ENCODE measurements around the gene NSUN5.

GRCh38 chr7:73342645-73343044 lies 34.0 kb upstream of the NSUN5 start:
- TF ChIP-seq CTCF (conservative IDR thresholded peaks at IDR 0.05; ENCODE audit: low read depth in 2 of 2) (peak; percentile 58 to 72), POLR2AphosphoS5 (IDR thresholded peaks at IDR 0.05; ENCODE audit: low read depth) (no peak), STAT1 (IDR thresholded peaks at IDR 0.05; ENCODE audit: unreplicated experiment) (no peak), EZH2 (IDR thresholded peaks at IDR 0.05; ENCODE audit: low read depth, unreplicated experiment) (no peak), JUNB (IDR thresholded peaks at IDR 0.05; ENCODE audit: unreplicated experiment) (no peak), EZH2phosphoT487 (IDR thresholded peaks at IDR 0.05; ENCODE audit: unreplicated experiment) (no peak)

Data from GM23338 (cell line).